Gastrocnemius medialis (tissue), 4 donors: ENCODE measurements around the gene C1QA. TPM values are rescaled to one million over a fixed set of nuclear protein-coding genes. Genes with fewer than 3 reads are reported as not detected.
A peak's percentile ranks its signal among the peaks of the same experiment; 100 is the strongest.

Experiments
- ATAC-seq, 2 donors: fragments of 150-250 bp; one replicate each; pipeline ENCODE4 v1.9.1; 2016
- DNase-seq, 2 donors: peaks; one replicate each; pipeline ENCODE4 v3.0.0-alpha.2; 2019
- H3K27ac ChIP-seq, 4 donors: fragments of 200-600 bp; sonication (generic); 1 replicate in 1 of 4; 2 replicates in 3 of 4; pipeline ENCODE4 v1.5.1; 2016 to 2018; ENCODE audit warnings: mild to moderate bottlenecking in 2 of 4, moderate library complexity in 1 of 4
- H3K27me3 ChIP-seq, 3 donors: fragments of 200-600 bp; sonication (generic) in 2 of 3; 1 replicate in 1 of 3; 2 replicates in 2 of 3; pipeline versions ENCODE4 v1.5.1 to v1.6.0; 2016 to 2019; ENCODE audit warnings: mild to moderate bottlenecking in 1 of 3, moderate library complexity in 1 of 3
- H3K36me3 ChIP-seq, 2 donors: fragments of 200-600 bp; sonication (generic) in 1 of 2; one replicate each; pipeline ENCODE4 v1.5.1; 2017 to 2018
- H3K4me1 ChIP-seq, 2 donors: fragments of 200-600 bp; sonication (generic) in 1 of 2; one replicate each; pipeline ENCODE4 v1.5.1; 2016 to 2017; ENCODE audit warnings: mild to moderate bottlenecking in 2 of 2
- H3K4me3 ChIP-seq, 4 donors: fragments of 200-600 bp; sonication (generic) in 3 of 4; 1 replicate in 1 of 4; 2 replicates in 3 of 4; pipeline ENCODE4 v1.5.1; 2016 to 2019; ENCODE audit warnings: mild to moderate bottlenecking in 2 of 4
- H3K9me3 ChIP-seq, 3 donors: fragments of 200-600 bp; sonication (generic) in 2 of 3; 1 replicate in 1 of 3; 2 replicates in 2 of 3; pipeline ENCODE4 v1.5.1; 2016 to 2019
- POLR2A ChIP-seq, 2 donors: fragments of 450-650 bp; IDR thresholded peaks; one replicate each; pipeline ENCODE4 v1.6.1; 2017; ENCODE audit warnings: antibody characterized with exemption in 2 of 2, mild to moderate bottlenecking in 2 of 2, moderate library complexity in 2 of 2
- in situ Hi-C, 4 donors: fragments of 200-750 bp; cut with MboI; loops; one replicate each; pipeline versions ENCODE4 v1.15.0 to v1.8.0; 2017; ENCODE audit warnings: low sequenced_read_pairs in 4 of 4
- intact Hi-C: fragments of 100-400 bp; cut with DNase I; formaldehyde crosslinking; loops from one replicate; pipeline ENCODE4 v1.15.1; 2023; ENCODE audit warnings: low total_unique reads
- total RNA-seq, 4 donors: library from RNA; depleted of rRNA; stranded (reverse); fragments of >200 nt; gene quantifications; one replicate each; pipeline versions ENCODE4 v1.1.0 to v1.2.3, GENCODE V29; 2016
- TF ChIP-seq, protein P1 (sequence below), 5 experiments: fragments of 450-650 bp in 3 of 5; fragments of 200-600 bp in 2 of 5; sonication (generic) in 2 of 5; IDR thresholded peaks in 4 of 5; conservative IDR thresholded peaks in 1 of 5; 1 replicate in 4 of 5; 2 replicates in 1 of 5; pipeline ENCODE4 v1.5.1; 2016 to 2019; ENCODE audit warnings: antibody characterized with exemption in 5 of 5, mild to moderate bottlenecking in 3 of 5, moderate library complexity in 3 of 5

C1QA gene
- total RNA-seq, 4 donors from 2014 or later, result 14.3 to 64.4 (median 33.0) TPM

DNA sequence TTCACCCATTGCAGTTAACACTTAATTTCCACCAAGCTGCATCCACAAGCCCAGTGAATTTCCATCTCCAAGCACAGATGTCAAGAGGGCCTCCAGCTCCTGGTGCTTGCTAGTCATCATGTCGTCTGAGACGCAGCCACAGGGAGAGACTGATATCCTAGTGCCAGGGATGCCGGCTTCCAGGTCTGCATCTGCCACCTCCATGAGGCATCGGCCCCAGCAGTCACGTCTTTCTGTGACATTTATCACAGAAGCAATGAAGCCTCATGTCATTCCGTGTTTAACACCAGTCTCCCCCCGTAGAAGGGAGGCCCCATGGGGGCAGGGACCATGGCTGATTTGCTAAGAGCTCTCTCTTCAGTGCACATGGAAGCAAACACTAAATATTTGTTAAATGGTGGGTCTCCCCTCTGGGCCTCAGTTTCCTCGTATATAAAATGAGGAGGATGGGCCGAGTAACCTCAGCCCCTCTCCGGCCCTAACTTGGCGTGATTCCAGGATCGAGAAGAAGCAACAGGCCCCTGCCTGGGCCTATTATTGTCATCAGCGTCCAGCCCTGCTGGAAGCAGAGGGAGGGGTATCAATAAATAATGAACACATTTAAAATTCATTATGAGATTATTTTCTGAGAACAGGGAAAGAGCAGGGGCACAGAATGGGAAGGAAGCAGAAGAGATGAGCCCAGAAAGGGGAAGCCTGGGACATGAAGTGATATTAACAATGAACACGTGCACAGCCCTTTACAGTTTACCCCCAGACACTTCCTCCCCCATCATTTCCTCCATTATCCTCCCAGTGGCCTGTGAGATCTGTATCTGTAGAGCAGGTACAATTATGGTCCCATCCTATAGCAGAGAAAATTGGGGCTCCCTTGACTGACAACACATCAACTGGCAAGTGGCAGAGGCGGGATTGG is 15.8 kb downstream of the C1QA start:
- peaks cover 10 to 16% (median 13%) of the 10 kb centered on the region in 3 donors for H3K27me3 ChIP-seq
- DNase-seq (no peak), ATAC-seq (no peak)
- no peaks in the 10 kb centered on the region for H3K9me3 ChIP-seq
- H3K36me3 ChIP-seq, result no peaks in the 10 kb centered on the region
- no peaks in the 10 kb centered on the region for H3K4me1 ChIP-seq
- intact Hi-C loops (no loop called here), in situ Hi-C loops (no loop called here)
- no peak overlapping the region for H3K4me3 ChIP-seq
- H3K27ac ChIP-seq, result no peak overlapping the region
- no peak for TF ChIP-seq POLR2A (IDR thresholded peaks at IDR 0.05)
- TF ChIP-seq, protein P1, sequence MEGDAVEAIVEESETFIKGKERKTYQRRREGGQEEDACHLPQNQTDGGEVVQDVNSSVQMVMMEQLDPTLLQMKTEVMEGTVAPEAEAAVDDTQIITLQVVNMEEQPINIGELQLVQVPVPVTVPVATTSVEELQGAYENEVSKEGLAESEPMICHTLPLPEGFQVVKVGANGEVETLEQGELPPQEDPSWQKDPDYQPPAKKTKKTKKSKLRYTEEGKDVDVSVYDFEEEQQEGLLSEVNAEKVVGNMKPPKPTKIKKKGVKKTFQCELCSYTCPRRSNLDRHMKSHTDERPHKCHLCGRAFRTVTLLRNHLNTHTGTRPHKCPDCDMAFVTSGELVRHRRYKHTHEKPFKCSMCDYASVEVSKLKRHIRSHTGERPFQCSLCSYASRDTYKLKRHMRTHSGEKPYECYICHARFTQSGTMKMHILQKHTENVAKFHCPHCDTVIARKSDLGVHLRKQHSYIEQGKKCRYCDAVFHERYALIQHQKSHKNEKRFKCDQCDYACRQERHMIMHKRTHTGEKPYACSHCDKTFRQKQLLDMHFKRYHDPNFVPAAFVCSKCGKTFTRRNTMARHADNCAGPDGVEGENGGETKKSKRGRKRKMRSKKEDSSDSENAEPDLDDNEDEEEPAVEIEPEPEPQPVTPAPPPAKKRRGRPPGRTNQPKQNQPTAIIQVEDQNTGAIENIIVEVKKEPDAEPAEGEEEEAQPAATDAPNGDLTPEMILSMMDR (IDR thresholded peaks at IDR 0.05 in 4 of 5, conservative IDR thresholded peaks at IDR 0.05 in 1 of 5), result no peak

DNA sequence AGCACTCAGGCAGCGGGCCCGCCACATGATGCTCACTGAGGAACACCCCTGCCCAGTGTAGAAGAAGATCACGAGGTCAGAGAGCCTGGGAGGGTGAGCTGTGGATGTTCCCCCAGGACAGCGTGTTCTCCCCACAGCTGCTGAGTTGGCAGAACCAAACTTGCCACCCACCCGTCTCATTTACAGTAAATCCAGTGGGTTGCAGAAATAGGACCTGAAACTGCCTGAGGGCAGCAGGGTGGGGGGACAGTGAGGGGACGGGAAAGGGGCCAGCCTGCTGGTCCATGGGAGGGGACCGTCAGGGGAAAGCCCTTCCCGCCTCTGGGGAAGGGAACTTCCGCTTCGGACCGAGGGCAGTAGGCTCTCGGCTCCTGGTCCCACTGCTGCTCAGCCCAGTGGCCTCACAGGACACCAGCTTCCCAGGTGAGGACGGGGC is 16.5 kb downstream of the C1QA start, which contains the start of gene C1QB:
Gene C1QB (plus strand): TSS at position 356 of the 436 bp plus-strand sequence. CDS start 6,227 bp downstream, outside the sequence.
- TF ChIP-seq POLR2A (IDR thresholded peaks at IDR 0.05), result no peak
- TF ChIP-seq, protein P1 (IDR thresholded peaks at IDR 0.05 in 4 of 5, conservative IDR thresholded peaks at IDR 0.05 in 1 of 5), result no peak
- ATAC-seq (peak in 1 of 2 donors; percentile 53), DNase-seq (peak; percentile 26 to 47)
- Histone ChIP-seq H3K36me3 (no peaks in the 10 kb centered on the region), H3K9me3 (no peaks in the 10 kb centered on the region), H3K27me3 (peaks cover 10 to 16% (median 13%) of the 10 kb centered on the region in 3 donors), H3K4me3 (peak within 1 kb of the TSS in 1 of 4 donors; percentile 22), H3K4me1 (no peaks in the 10 kb centered on the region), H3K27ac (no peak within 1 kb of the TSS)
- intact Hi-C loops, result no loop called here
- in situ Hi-C loops, result no loop called here

DNA sequence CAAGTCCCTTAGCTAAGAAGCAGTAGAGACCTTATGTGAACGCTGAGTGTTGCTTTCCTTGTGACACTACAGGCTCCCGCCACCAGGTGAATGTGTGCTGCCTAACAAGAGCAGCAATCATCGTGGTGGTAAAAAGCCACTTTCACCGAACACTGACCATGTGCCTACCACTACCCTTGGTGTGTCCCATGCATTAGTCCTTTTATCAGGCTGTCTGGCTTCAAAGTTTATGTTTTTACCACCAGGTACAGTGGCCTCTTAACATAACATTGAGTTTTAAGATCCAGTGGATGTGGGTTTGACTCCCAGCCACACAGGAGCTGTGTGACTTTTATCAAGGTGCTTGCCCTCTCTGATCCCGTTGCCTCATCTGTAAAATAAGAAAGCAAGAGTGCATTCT is 18.3 kb downstream of the C1QA start:
- no peak for TF ChIP-seq POLR2A (IDR thresholded peaks at IDR 0.05)
- TF ChIP-seq, protein P1 (IDR thresholded peaks at IDR 0.05 in 4 of 5, conservative IDR thresholded peaks at IDR 0.05 in 1 of 5), result no peak
- Histone ChIP-seq H3K4me1 (no peaks in the 10 kb centered on the region), H3K4me3 (peak overlapping the region in 1 of 4 donors; percentile 22), H3K36me3 (no peaks in the 10 kb centered on the region), H3K27ac (no peak overlapping the region), H3K9me3 (no peaks in the 10 kb centered on the region), H3K27me3 (peaks cover 10 to 13% (median 13%) of the 10 kb centered on the region in 3 donors)
- in situ Hi-C loops (no loop called here), intact Hi-C loops (no loop called here)
- DNase-seq, result no peak
- ATAC-seq, result no peak

DNA sequence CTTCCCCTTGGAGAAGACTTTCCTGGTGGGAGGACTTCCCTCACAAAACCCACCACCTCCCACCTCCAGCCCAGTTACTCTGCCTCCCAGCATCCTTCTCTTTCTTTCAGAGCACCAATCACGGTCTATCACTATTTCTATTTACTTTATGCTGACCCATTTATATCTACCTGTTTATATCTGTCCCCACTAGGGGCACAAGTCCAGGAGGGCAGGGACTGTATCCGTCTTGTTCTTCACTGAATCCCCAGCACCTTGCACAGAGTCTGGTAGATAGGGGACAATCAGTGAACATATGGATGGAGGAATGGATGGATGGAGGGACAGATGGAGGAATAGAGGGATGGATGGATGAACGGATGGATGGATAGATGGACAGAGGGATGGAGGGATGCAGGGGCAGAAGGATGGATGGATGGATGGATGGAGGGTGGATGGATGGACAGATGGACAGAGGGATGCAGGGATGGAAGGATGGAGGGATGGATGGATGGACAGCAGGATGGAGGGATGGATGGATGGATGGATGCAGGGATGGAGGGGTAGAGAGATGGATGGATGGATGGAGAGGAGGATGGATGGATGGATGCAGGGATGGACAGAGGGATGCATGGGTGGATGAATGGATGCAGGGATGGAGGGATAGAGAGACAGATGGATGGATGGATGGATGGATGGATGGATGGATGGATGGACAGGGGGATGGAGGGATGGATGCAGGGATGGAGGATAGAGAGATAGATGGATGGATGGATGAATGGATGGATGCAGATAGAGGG is 22.1 kb downstream of the C1QA start:
- Histone ChIP-seq H3K27me3 (peaks cover 8 to 13% (median 13%) of the 10 kb centered on the region in 3 donors), H3K4me3 (no peak overlapping the region), H3K27ac (no peak overlapping the region), H3K36me3 (no peaks in the 10 kb centered on the region), H3K9me3 (no peaks in the 10 kb centered on the region), H3K4me1 (no peaks in the 10 kb centered on the region)
- TF ChIP-seq, protein P1 (IDR thresholded peaks at IDR 0.05 in 4 of 5, conservative IDR thresholded peaks at IDR 0.05 in 1 of 5), result no peak
- no peak for TF ChIP-seq POLR2A (IDR thresholded peaks at IDR 0.05)
- no peak for ATAC-seq
- in situ Hi-C loops, result no loop called here
- no peak for DNase-seq
- intact Hi-C loops, result no loop called here
